Fibroblast of the aortic adventitia (primary cell): ENCODE results near the gene CLCN4. TPM values are rescaled to one million over a fixed set of nuclear protein-coding genes. Genes with fewer than 3 reads are reported as not detected.

Experiments used
- DNase-seq: peaks from one replicate; pipeline ENCODE4 v3.0.0-alpha.2; 2010; ENCODE audit warnings: low read depth
- H3K4me3 ChIP-seq: 2 replicates; pipeline ENCODE4 v1.5.1; 2011; ENCODE audit warnings: low read depth, mild to moderate bottlenecking, control low read depth, low read length, moderate library complexity
- total RNA-seq: library from RNA; depleted of rRNA; stranded (reverse); fragments of >200 nt; gene quantifications from 2 replicates; pipeline ENCODE4 v1.2.3, GENCODE V29; 2012; ENCODE audit warnings: low replicate concordance
- TF ChIP-seq, protein P1 (sequence below): IDR thresholded peaks from 2 replicates; pipeline ENCODE4 v1.5.1; 2011; ENCODE audit warnings: mild to moderate bottlenecking, low read length, control low read depth, inconsistent platforms; ENCODE audit not compliant: insufficient read depth

The CLCN4 gene
- total RNA-seq, 1 donor: 6.7 TPM

DNA sequence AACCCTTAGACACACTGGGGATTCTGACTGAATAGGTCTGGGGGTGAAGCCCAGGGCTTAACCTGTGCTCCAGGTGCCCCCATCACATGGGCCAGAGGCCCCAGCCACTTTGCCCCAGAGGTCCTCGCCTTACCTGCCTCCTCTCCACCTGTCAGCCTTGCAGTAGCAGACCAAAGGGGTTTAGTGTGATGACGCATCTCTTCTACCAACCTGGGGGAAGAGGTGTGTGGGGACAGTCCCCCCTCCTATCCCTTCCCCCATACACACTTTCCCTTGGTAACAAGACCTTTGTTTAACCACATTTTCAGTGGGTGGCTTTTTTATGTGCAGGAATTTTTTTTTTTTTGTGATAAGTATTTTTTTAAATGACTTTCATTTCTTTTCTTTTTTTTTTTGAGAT, 6.3 kb downstream of the CLCN4 start:
- H3K4me3 ChIP-seq: no peak overlapping the region
- no peak for DNase-seq
- TF ChIP-seq, protein P1, sequence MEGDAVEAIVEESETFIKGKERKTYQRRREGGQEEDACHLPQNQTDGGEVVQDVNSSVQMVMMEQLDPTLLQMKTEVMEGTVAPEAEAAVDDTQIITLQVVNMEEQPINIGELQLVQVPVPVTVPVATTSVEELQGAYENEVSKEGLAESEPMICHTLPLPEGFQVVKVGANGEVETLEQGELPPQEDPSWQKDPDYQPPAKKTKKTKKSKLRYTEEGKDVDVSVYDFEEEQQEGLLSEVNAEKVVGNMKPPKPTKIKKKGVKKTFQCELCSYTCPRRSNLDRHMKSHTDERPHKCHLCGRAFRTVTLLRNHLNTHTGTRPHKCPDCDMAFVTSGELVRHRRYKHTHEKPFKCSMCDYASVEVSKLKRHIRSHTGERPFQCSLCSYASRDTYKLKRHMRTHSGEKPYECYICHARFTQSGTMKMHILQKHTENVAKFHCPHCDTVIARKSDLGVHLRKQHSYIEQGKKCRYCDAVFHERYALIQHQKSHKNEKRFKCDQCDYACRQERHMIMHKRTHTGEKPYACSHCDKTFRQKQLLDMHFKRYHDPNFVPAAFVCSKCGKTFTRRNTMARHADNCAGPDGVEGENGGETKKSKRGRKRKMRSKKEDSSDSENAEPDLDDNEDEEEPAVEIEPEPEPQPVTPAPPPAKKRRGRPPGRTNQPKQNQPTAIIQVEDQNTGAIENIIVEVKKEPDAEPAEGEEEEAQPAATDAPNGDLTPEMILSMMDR: no peak

DNA sequence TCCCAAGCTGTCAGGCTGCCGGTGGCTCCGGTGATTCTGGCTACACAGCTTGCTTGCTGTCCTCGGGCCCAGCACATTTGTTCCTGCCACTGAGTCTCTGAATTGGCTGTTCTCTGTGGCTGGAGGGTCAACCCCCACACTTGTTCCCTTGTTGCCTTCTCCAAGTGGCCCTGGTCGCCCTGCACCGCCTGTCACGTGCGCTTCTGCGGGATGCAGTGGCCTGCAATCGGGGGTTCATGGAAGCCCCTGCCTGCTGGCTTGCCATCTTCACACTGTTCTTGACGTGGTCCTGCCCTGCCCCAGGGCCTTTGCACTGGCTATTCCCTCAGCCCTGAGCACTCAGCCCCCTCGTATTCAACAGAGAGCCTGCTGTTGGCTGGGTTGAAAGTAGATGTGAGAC, 8.1 kb downstream of the CLCN4 start:
- no peak for DNase-seq
- no peak overlapping the region for H3K4me3 ChIP-seq
- TF ChIP-seq, protein P1: no peak

DNA sequence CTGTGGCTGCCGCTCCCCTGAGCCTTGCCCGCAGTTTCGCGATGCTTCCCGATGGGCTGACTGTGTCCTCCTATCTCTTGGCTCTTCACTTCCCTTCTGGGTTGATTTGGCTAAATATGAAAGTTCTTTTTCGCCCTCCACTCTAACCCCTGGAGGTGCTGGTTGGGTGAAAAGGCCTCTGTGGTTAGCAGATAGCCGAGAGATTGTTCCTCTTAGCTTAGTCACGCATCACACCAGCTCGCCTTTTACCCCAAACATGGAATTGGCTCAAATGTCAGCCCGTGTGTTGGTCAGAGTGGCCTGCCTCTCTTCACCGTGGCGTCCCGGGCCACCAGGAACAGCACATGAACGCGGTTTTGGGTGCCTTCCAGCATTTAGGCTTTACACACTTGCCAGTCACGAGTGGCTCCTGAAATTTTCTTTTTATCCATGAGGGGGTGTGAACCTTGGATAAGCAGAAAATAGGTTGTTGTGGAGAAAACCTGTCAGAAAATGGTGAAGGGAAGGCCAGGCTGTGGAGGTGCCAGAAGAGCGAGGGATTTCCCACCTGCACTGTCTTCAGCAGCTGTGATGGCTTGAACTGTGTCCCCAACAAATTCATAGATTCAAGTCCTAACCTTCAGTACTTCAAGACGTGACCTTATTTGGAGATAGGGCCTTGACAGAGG, 8.9 kb downstream of the CLCN4 start:
- no peak overlapping the region for H3K4me3 ChIP-seq
- TF ChIP-seq, protein P1: no peak
- DNase-seq: no peak

DNA sequence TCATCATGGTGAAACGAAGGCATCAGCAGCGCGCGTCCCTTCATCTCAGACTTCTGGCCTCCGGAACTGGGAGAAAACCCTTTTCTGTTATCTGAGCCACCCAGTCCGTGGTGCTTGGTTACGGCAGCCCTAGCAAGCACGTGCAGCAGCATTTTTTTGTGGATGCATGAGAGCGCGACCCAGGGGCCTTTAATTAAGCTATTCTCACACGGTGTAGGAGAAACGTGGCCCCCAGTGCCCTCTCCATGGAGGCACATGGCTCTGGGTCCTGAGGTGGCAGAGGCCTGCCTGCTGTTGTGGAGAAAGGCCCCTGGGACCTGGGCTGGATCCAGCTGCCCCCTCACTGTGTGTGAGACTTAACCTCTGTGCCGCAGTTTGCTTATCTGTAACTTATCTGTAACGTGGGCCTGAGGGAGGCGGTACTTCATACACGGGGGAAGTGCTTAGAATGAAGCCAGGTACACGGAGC, 9.5 kb downstream of the CLCN4 start:
- DNase-seq: no peak
- H3K4me3 ChIP-seq: no peak overlapping the region
- TF ChIP-seq, protein P1: no peak

DNA sequence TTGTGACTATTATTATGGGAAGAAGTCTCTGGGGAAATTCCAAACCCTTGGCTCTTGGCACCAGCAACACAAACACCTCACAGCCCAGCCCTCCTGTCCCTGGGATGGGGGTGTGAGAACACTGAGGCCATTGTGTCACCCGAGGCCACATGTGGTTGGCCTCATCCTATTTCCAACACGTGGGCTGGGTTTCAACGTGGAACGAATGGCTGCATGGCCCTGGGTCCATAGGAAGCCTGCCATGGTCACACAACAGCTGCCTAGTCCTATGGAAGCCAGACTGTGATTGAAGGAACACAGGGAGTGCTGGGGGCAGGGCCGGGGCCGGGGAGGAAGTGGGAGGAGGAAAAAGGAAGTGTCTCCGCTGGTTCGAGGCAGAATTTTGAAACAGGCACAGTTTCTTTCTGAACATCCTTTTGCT, 10.0 kb downstream of the CLCN4 start:
- TF ChIP-seq, protein P1: no peak
- no peak overlapping the region for H3K4me3 ChIP-seq
- no peak for DNase-seq

DNA sequence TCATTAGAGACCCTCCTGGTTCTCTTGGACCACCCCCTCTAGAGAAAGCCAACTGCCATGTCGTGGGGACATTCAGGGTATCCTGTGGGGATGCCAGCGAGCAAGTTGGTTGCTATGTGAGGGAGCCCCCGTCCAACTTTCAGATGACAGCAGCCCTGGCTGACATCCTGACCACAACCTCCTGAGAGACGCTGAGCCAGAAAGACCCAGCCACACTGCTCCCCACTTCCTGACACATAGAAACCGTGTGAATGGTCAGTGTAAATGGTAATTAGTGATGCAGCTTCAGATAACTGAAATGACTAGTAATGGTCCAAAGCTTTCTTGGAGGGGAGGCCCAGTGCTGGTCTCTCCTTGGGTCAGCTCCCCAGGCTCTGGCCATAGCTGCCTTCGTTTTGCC, 10.8 kb downstream of the CLCN4 start:
- no peak overlapping the region for H3K4me3 ChIP-seq
- no peak for DNase-seq
- TF ChIP-seq, protein P1: no peak

DNA sequence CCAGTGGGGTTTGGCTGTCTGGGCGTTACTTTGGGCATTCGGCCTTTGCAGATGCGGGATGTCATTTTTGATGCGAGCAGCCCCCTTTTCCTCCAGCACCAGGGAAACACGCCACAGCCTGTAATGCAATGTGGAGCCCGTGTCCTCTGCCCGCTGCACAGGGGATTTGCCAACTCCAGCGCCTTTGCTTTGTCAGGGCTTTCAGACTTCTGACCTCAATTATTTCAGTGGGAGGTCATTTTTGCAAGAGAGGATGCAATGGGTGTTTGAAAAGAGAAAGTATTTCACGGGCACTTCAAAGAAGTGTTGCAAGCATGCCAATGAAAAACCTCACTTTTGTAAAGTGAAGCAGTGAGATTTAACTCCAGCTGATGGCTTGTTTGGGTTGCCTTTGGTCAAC, 11.5 kb downstream of the CLCN4 start:
- H3K4me3 ChIP-seq: no peak overlapping the region
- TF ChIP-seq, protein P1: no peak
- DNase-seq: no peak
